IPS DF 19.7 (cell line): ENCODE data around the gene MTCP1.
A peak's percentile ranks its signal among the peaks of the same experiment; 100 is the strongest.

Experiments used
- DNase-seq: peaks from one replicate; pipeline ENCODE4 v3.0.0-alpha.2; 2013; ENCODE audit warnings: low read depth, low spot score

Gene MTCP1, protein sequence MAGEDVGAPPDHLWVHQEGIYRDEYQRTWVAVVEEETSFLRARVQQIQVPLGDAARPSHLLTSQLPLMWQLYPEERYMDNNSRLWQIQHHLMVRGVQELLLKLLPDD

DNA sequence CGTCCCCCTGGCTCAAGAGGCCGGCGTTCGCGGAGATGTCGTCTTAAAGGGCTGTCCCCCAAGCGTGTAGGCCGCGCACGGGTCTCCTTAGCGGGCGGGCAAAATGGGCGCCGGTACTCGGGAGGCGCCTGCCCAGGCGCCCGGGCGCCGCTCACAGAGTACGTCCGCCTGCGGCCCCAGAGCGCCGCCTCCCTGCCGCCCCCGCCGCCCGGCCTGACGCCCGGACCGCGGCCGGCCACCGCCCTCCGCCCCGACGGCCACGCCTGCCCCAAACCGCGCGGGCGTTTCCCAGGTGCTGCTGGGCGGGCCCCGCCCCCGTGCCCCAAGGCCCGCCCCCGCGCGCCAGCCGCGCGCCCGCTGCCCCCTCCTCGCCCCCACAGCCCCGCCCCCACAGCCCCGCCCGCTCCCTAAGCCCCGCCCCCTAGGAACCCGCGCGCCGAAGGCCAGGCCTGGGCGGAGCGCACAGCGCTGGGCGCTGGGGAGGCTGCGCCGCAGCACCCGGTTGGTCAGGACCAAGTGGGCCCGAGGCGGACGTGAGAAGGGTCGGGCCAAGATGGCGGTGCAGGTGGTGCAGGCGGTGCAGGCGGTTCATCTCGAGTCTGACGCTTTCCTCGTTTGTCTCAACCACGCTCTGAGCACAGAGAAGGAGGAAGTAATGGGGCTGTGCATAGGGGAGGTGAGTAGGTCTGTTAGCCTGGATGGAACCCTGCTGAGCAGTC, at the start of gene MTCP1, which contains the start of the genes BRCC3 and CMC4:
Gene MTCP1, minus strand, starts transcription at position 162 of the 719 bp plus-strand sequence. CDS start 5,126 bp downstream, outside the sequence.
Gene BRCC3, plus strand, starts transcription at position 534 of the 719 bp plus-strand sequence. Its CDS starts 20 bp downstream, at position 554.
Gene CMC4, minus strand, starts transcription at position 162 of the 719 bp plus-strand sequence. CDS start 7,113 bp downstream, outside the sequence.
- DNase-seq, result no peak

DNA sequence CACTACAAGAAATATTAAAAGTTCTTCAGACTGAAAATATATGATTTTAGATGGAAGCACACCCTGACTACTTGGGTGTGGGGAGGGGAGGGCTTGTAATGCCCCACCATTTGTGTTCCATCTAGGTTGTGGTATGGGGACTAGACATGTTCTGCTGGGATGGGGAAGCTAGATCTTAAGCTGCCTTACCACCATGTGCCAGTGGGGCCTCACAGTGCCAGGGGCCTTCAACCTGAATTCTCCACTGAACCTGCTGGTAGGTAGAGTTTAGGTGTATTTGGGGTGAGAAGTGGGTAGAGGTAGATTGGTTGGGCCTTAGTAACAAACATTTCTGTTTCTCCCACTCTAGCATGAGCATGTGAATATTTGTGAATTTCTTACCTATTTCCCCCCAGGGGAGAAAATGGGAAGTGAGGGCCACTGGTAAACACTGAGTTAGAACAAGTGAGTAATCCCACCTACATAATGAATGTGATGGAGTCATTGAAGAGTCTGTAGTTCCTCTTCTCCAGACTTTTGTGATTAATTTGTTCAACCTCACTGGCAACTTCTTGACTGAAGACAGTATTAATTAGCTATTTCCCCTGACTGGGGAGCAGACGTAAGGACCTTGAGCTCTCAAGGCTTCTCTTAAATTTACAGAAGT, 44.4 kb upstream of the MTCP1 start:
- DNase-seq, result no peak

DNA sequence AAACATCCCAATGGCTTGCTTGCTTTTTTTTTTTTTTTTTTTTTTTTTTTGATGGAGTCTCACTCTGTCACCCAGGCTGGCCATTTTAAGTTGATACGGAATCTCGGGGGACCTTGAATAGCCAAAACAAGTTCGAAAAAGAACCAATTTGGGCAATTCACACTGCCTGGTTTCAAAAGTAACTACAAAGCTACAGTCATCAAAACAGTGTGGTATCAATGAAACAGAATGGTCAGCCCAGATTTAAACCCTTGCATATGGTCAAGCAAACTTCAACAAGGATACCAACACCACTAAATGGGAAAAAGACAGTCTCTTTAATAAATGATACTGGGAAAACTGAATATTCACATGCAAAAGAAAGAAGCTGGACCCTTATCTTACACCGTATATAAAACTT, 42.2 kb upstream of the MTCP1 start:
- DNase-seq, result no peak

DNA sequence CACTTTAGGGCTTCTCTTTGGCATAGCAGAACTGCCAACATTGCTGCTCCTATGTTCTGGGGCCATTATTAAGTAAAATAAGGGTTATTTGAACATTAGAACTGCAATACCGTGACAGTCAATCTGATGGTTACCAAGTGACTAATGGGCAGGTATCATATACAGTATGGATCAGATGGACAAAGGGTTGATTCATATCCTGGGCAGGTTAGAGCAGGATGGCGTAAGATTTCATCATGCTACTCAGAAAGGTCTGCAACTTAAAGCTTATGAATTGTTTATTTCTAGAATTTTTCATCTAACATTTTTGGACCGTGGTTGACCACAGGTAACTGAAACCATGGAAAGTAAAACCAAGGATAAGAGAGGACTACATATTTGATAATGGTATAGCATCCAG, 41.2 kb upstream of the MTCP1 start:
- DNase-seq, result no peak

DNA sequence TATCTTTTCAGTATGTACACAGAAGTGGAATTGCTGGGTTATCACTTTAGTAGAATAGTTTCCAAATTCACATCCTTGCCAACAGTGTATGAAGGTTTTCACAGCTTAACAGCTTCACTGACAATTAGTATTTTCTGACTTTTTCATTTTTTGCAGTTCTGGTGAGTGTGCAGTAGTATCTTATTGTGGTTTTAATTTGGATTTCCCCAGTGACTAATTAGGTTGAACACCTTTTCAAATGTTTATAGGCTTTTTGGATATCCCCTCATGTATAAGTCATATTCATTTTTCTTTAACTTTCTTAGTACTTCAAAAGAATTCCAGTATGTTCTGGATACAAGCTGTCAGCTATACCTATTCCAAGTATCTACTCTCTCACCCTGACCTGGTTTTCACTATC, 37.5 kb upstream of the MTCP1 start:
- no peak for DNase-seq

DNA sequence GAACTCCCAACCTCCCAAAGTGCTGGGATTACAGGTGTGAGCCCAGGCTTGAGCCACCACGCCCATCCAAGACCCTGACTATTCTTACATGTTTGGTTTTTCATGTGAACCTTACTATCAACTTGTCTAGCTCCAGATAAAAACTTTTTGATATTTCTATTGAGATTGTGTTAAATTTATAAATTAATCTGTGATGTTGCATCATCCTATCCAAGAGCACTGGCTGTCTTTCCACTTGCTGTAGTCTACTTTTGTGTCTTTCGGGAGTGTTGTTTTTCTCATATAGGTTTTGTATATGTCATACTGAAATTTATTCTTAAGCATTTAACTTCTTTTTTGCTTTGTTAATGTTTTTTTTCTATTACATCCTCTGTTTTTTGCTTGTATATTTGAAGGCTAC, 35.0 kb upstream of the MTCP1 start:
- no peak for DNase-seq

DNA sequence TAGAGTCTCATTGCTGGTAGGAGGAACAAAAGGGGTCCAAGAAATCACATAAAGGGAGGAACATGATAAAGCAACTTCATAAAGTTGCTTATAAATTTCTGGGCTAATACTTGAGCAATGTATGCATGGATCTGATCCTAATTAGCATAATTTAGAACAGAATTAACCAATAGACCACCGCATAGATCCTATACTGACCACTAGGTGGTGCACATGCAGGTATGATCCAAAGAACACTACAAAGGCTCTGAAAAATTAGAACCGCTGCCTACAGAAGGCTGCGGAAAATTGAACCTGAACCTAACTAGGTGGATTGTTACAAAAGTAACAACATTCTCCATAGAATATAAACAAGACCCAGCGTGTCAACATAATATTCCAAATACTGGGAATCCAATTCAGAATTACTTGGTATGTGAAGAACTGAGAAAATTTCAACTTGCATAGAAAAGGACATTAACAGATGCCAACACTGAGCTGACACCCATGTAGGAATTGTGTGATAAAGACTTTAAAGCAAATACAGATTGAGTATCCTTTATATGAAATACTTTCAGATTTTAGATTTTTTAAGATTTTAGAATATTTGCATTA, 23.6 kb upstream of the MTCP1 start:
- DNase-seq, result no peak

DNA sequence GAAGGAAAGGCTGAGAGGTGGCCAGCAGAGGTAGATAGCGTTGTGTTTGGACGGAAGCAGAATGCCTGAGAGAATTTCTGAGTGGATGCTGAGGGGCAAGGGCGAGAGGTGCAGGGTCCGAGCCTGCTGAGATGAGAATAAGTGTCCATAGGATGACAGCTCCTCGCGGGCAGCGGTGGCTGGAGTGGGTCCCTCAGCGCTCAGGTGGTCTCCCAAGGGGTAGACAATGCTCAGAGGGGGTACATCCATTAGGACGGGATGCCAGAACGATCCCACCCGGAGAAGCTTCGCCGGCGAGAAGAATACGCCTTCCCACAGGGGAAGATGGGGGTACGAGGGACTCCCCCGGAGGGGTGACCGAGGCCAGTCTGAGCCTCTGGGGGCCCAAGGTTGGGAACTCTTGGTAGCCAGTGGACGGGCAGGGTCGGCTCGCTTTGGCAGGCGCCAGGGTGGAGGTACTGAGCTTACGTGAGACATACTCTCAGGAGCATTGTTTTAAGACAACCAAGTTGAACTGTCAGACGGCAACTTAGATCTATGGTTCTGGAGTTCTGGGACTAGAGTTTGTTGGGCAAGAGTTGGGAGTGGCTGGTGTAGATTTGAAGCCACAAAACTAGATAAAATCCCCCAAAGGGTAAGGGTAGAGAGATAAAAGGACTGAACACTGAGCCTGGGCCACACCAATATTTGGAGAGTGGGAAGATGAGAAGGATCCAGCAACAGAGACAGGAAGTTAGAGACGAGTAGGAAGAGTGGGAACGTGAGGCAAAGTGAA, 16.2 kb upstream of the MTCP1 start:
- no peak for DNase-seq

DNA sequence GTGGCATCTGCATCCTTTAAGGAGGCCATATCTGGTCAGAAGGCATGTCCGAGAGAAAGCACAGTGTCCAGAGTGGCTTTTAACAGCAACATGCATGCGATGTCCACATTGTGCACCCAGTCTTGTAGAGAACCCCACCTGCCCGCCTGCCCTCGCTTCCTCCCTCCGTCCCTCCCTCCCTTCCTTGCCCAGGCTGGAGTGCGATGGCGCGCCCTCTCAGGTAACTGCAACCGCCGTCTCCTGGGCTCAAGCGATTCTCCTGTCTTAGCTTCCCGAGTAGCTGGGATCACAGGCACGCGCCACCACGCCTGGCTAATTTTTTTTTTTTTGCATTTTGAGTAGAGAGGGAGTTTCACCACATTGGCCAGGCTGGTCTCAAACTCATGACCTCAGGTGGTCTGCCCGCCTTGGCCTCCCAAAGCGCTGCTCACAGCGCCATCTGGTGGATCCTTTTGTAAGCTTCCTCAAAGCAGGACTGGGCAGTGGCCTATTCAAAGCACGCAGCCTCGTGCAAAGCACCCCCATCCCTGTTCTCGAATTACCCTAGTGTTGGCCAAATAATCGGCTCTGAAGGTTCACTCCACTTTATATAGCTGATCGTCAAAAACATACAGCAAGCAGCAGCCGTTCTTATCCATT, 15.4 kb upstream of the MTCP1 start:
- DNase-seq, result no peak

DNA sequence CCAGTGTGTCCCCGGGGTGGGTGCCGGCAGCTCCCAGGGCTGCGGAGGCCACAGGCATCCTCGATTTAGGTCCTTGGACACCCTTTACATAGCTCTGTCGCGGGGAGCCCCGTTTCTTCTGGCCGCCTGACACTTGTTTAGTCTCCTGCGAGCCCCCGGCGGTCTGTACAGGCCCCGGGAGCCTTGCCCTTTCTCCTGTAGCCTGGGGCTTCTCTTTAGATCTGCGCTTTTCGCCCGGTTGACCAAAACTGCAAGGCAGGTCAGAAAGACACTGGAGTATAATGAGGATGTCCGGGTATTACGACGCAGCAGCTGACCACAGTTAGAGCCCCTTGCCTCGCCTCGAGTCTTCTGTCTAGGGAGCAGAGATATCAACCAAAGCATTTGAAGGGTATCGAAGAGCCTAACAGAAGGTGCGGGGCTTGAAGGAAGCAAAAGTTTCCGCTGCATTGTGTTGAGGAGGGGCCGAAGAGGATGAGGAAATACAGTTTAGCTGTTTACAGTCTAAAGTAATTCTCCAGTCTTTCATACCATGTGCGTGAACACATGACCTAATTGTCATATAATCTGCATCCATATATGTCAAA, 851 bp upstream of the MTCP1 start:
- DNase-seq, result no peak

DNA sequence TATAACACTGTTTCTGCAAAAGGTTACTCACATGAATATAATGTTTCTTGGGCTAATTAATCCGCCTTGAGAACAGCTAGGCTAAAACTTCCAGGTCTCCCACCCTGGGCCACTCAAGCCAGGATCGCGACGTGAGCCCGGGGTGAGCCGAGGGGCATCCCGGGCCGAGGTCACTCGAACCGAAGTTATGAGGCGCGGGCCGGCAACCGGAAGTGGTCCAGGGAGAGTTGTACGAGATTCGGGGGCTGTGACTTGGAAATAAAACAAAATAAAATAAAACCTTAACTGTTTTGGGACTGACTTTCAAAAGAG, 317 bp downstream of the MTCP1 start:
- DNase-seq, result no peak

DNA sequence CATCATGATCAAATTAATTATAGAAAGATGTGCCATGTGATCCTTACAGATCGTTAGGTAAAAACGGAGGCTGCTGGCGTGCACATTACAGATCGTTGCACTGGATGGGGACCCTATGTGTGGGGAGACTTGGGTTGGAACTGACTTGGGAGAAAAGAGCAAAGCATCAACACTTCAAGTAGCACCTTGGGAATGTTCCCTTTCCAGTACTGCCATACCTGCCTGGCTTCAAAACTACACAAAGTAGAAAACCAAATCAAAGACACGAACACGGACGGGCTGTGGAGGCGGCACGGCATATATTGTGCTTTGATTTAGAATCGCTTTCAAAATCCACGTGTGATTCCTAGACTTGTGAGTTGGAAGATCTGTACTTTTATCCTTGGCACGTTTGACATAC, 898 bp downstream of the MTCP1 start:
- no peak for DNase-seq

DNA sequence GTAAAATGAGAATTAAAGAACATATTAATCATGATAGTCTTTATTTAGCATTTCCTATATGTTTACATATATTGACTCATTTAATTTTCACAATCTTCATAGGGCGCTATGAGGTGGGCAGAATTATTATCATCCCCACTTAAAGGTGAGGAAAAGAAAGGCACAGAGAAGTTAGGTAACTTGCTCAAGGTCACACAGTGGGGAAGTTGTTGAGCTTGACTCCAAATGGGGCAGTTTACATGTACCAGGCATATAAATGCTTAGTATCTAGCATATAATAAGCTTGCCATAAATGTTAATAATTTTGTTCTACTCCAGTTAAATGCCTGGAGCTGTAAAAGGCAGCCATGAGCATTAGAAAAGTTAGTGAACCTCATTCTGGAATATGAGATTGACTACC, 1.5 kb downstream of the MTCP1 start:
- no peak for DNase-seq

DNA sequence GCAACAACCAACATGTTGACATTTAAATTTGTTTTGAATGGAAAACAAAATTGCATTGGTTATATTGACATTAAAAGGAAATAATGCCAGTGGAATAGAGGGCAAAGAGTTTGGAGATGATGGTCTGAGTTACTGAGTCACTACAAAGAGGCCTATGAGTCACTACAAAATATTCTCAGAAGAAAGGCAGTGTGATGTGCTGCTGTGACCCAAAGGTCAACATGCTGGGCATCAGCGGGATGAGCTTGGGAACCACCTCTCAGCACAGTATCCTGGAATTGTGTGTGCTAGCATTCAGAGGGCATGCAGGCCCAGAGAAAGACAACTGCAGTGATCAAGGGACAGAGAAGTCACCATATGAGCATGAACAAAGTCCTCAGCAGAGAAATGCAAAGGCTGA, 2.8 kb downstream of the MTCP1 start:
- DNase-seq, result no peak

DNA sequence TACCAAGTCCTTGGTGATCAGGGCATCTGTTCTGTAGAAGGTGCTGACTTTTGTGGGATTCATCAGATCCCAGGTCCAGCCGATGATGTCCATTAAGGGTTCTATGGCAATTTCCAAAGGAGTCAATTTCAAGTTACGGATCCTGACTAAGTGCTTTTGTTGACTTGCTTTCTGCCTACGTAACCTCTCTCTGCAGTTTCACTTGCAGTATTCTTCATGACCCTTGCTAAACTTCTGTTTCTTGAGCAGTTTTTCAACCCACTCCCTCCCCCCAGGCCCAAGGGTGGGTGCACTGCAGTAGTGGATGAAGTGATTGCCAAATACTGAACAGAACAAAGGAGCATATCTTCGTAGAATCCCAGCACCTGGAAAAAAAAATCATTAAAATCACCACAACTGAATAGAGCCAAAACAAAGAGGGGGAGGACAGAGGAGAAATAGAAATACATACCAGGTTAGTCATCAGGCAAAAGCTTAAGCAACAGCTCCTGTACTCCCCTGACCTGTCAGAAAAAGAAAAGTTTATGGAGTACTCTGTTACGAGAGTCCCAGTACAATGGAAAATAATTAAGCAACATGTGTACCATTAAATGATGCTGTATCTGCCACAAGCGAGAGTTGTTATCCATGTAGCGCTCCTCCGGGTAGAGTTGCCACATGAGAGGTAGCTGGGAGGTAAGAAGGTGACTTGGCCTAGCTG, 5.8 kb downstream of the MTCP1 start:
- no peak for DNase-seq

DNA sequence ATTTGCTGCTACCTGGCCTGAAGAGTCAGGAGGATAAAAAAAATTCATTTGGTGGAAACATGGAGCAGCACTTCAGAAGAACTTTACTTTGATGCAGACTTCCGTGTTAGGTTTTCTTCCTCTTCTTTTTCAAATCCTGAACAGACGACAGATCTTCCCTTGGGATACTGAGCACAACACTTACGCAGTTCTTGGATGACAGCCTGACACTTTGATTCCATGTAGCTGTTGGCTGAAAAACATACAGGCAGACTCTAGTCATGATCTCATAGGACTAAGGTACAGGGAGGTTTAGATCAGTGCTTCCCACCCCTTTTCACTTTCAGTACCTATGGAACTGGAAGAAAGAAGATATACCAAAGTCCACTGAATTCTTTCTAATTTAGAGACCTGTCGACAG, 9.2 kb downstream of the MTCP1 start:
- DNase-seq, result no peak

DNA sequence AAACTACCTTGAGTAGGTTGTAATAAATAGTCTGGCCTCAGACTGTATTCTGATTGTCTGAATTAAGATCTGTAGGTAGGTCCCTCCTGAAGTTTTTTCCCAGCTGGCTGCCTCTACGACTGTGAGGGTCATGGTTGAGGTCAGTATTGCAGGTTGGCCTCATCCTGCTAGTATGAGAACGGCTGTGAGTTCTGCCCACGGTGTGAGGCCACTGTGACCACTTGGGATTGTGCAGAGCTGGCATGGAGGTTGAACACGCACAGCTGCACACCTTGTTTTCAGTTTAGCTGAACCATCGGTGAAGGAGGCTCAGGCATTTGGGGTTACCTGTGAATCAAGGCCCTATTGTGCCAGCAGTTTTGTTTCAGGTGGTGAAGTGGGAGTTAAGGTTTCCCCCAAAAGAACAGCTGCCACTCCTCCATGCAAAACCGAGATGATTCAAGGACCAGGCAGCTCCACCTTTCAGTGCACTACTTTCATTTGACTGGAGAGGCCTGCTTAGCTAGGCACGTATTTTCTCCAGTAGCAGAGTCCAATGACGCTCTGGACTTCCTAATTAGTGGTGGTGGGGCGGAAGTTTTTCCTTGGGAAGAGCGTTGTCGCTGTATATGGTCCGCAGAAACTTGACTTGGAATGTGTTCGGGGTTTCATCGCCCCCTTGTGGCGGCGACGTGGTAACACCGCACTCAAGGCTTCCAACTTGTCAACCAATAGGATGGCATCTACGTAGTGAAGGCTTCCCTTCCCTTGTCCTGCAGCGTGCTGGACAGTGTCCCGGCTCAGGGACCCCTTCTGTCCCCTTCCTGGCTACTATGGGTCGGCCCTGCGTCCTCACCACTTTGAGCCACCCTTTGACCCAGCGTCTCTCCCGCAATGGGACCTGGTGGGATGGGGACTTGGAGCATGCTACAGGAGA, 13.8 kb downstream of the MTCP1 start:
- peak; percentile 48 for DNase-seq

DNA sequence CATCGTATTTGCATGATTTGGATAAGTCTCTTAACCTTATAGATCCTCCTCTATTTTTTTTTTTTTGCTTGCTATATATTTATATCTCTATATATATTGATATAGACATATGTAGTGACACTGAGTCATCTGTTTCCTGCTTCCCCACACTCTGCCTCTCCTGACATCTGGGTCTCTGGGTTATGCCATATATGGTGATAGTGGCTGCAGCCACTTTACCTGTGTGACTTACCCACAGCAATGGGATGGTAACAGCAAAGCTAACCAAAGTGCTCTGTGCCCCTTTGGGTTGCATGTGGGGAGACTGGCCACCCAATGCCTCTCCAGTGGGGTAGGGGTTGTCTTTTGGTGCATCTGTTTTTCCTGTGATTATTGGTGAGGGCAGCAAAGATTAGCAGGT, 14.5 kb downstream of the MTCP1 start:
- DNase-seq, result no peak

DNA sequence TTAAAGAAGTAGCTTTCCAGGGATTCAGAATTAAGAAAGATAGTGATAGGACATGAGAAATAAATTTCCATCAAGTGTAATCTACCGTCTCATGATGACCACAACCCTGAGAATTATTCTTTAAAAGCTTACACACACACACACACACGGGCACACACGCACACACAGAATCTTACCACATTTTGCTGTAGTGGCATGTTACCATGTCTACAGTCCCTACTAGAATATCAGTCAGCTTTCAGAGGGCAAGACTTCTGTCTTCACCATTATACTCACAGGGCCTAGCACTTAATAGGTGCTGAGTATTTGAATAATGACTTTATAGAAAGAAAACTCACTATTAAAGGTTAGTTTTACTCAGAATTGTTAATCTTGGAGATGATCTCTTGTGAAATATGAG, 15.4 kb downstream of the MTCP1 start:
- DNase-seq, result no peak
